ENCODE results near the gene IL9R. TPM values are rescaled to one million over a fixed set of nuclear protein-coding genes. Genes with fewer than 3 reads are reported as not detected.
"Not testable (repeated sequence)": the region's sequence is repeated elsewhere in the genome, so short reads cannot be mapped to it uniquely, and the experiment has no call there.

IL9R gene
- total RNA-seq, 2 experiments from 2014 or later = 66.8 to 68.1 TPM

GRCh38 chrX:156013286-156013953 is 15.9 kb downstream of the IL9R start:
- H3K36me3 Mint-ChIP-seq (ENCODE audit: low read depth); H3K27ac Mint-ChIP-seq; H3K9me3 Mint-ChIP-seq (ENCODE audit: insufficient read depth); H3K4me3 Mint-ChIP-seq; DNase-seq; H3K4me1 Mint-ChIP-seq (ENCODE audit: low read depth); CTCF ChIA-PET; H3K27me3 Mint-ChIP-seq (ENCODE audit: low read depth); POLR2A ChIA-PET: not testable (repeated sequence)
- ATAC-seq = peak; percentile 82

GRCh38 chrX:156019846-156020245 is 22.4 kb downstream of the IL9R start:
- POLR2A ChIA-PET; H3K27me3 Mint-ChIP-seq (ENCODE audit: low read depth); H3K27ac Mint-ChIP-seq; DNase-seq; H3K9me3 Mint-ChIP-seq (ENCODE audit: insufficient read depth); ATAC-seq; H3K36me3 Mint-ChIP-seq (ENCODE audit: low read depth); H3K4me3 Mint-ChIP-seq; H3K4me1 Mint-ChIP-seq (ENCODE audit: low read depth); CTCF ChIA-PET: not testable (repeated sequence)

- POLR2A ChIA-PET; H3K9me3 Mint-ChIP-seq (ENCODE audit: insufficient read depth); ATAC-seq; H3K4me1 Mint-ChIP-seq (ENCODE audit: low read depth); H3K27me3 Mint-ChIP-seq (ENCODE audit: low read depth); DNase-seq; H3K27ac Mint-ChIP-seq; H3K4me3 Mint-ChIP-seq; H3K36me3 Mint-ChIP-seq (ENCODE audit: low read depth); CTCF ChIA-PET: not testable (repeated sequence)
Observed at GRCh38 chrX:156023002-156023401, 25.5 kb downstream of the IL9R start.

GRCh38 chrX:156024949-156025492 is 27.5 kb downstream of the IL9R start:
- ATAC-seq; H3K27ac Mint-ChIP-seq; DNase-seq; H3K27me3 Mint-ChIP-seq (ENCODE audit: low read depth); POLR2A ChIA-PET; H3K4me1 Mint-ChIP-seq (ENCODE audit: low read depth); H3K36me3 Mint-ChIP-seq (ENCODE audit: low read depth); CTCF ChIA-PET; H3K4me3 Mint-ChIP-seq; H3K9me3 Mint-ChIP-seq (ENCODE audit: insufficient read depth): not testable (repeated sequence)

- H3K4me3 Mint-ChIP-seq, ATAC-seq: not testable (repeated sequence)
Observed at GRCh38 chrX:156028653-156029237, 31.2 kb downstream of the IL9R start.

GRCh38 chrX:156029296-156029695 is 31.8 kb downstream of the IL9R start:
- H3K27ac Mint-ChIP-seq; H3K9me3 Mint-ChIP-seq (ENCODE audit: insufficient read depth); H3K4me1 Mint-ChIP-seq (ENCODE audit: low read depth); ATAC-seq; H3K27me3 Mint-ChIP-seq (ENCODE audit: low read depth); POLR2A ChIA-PET; CTCF ChIA-PET; DNase-seq; H3K36me3 Mint-ChIP-seq (ENCODE audit: low read depth); H3K4me3 Mint-ChIP-seq: not testable (repeated sequence)

More at GRCh38 chrX:156028653-156029237, 31.2 kb downstream of the IL9R start:
- H3K27me3 Mint-ChIP-seq (ENCODE audit: low read depth); CTCF ChIA-PET; H3K36me3 Mint-ChIP-seq (ENCODE audit: low read depth); DNase-seq; H3K9me3 Mint-ChIP-seq (ENCODE audit: insufficient read depth); POLR2A ChIA-PET; H3K27ac Mint-ChIP-seq; H3K4me1 Mint-ChIP-seq (ENCODE audit: low read depth): not testable (repeated sequence)

- POLR2A ChIA-PET; H3K4me3 Mint-ChIP-seq; CTCF ChIA-PET; H3K36me3 Mint-ChIP-seq (ENCODE audit: low read depth); H3K4me1 Mint-ChIP-seq (ENCODE audit: low read depth); DNase-seq; ATAC-seq; H3K27ac Mint-ChIP-seq; H3K9me3 Mint-ChIP-seq (ENCODE audit: insufficient read depth); H3K27me3 Mint-ChIP-seq (ENCODE audit: low read depth): not testable (repeated sequence)
Observed at GRCh38 chrX:156029707-156030442, 32.4 kb downstream of the IL9R start.

- H3K4me1 Mint-ChIP-seq (ENCODE audit: low read depth); CTCF ChIA-PET; DNase-seq; H3K4me3 Mint-ChIP-seq; ATAC-seq; POLR2A ChIA-PET; H3K36me3 Mint-ChIP-seq (ENCODE audit: low read depth); H3K9me3 Mint-ChIP-seq (ENCODE audit: insufficient read depth); H3K27ac Mint-ChIP-seq; H3K27me3 Mint-ChIP-seq (ENCODE audit: low read depth): not testable (repeated sequence)
Observed at GRCh38 chrX:156030474-156030873, 33.0 kb downstream of the IL9R start.

Other genes with a start within 250 kb of the IL9R start
- 10 to 100 TPM; 33.6 to 35.5 TPM for gene VAMP7, start 116.4 kb upstream of the IL9R start, total RNA-seq